PC-3 (cell line): ENCODE measurements around the gene MTMR6.

Experiments
- EZH2 ChIP-seq: fragments of 300-600 bp; sonication (generic); IDR thresholded peaks from one replicate; pipeline ENCODE4 v1.6.1; 2017; ENCODE audit warnings: antibody characterized with exemption, mild to moderate bottlenecking, low read length; ENCODE audit not compliant: unreplicated experiment
- TF ChIP-seq, protein P1 (sequence below): fragments of 300-600 bp; sonication (generic); conservative IDR thresholded peaks from 2 replicates; pipeline ENCODE4 v1.5.1; 2017; ENCODE audit warnings: antibody characterized with exemption, low read depth, mild to moderate bottlenecking, low read length

DNA sequence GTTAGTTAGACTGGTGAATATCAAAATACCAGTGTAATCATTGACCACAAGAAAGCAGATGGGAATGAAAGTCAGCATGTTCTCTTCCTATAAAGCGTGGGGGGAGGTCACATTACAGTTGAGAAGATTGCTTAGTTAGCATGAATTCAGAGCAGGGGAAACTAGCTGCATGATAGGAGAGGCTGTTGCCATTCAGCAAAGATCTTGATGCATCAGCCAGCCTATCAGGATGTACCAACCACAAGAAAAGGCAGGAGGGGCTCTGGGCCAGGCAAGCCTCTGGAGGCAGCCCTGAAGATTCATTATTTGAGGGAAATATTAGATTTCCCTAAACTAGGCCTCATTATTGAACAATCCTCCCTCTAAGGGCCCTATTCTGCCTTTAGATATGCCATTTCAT lies 5.0 kb upstream of the MTMR6 start:
- TF ChIP-seq, protein P1, sequence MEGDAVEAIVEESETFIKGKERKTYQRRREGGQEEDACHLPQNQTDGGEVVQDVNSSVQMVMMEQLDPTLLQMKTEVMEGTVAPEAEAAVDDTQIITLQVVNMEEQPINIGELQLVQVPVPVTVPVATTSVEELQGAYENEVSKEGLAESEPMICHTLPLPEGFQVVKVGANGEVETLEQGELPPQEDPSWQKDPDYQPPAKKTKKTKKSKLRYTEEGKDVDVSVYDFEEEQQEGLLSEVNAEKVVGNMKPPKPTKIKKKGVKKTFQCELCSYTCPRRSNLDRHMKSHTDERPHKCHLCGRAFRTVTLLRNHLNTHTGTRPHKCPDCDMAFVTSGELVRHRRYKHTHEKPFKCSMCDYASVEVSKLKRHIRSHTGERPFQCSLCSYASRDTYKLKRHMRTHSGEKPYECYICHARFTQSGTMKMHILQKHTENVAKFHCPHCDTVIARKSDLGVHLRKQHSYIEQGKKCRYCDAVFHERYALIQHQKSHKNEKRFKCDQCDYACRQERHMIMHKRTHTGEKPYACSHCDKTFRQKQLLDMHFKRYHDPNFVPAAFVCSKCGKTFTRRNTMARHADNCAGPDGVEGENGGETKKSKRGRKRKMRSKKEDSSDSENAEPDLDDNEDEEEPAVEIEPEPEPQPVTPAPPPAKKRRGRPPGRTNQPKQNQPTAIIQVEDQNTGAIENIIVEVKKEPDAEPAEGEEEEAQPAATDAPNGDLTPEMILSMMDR = no peak
- no peak for TF ChIP-seq EZH2
